ENCODE measurements around the gene DOCK3. TPM values are rescaled to one million over a fixed set of nuclear protein-coding genes. Genes with fewer than 3 reads are reported as not detected.
"Not testable (repeated sequence)": the region's sequence is repeated elsewhere in the genome, so short reads cannot be mapped to it uniquely, and the experiment has no call there.

Gene DOCK3
- total and polyA plus RNA-seq, 2 of the 4 experiments (the other 2 are of a cell fraction), result under 0.01 to 0.12 TPM

GRCh38 chr3:50932918-50933317, 258.2 kb downstream of the DOCK3 start:
- ATAC-seq (ENCODE audit: low read depth); BruUV-seq (replicated peaks); H4K20me1 ChIP-seq (ENCODE audit: insufficient read depth, low read length); H2AK9ac ChIP-seq (replicated peaks; ENCODE audit: low read depth, low read length, poor library complexity); H3K36me3 ChIP-seq (ENCODE audit: control insufficient read depth, insufficient read depth, low read length); H3K27ac ChIP-seq (ENCODE audit: insufficient read depth, low read length); H2AK5ac ChIP-seq (ENCODE audit: low read depth, low read length); H4K5ac ChIP-seq (ENCODE audit: low read depth, low read length); H3K9me1 ChIP-seq (ENCODE audit: insufficient read depth, low read length); H3K9ac ChIP-seq (ENCODE audit: low read depth, low read length); H3K4ac ChIP-seq (ENCODE audit: low read depth, low read length); H3K27me3 ChIP-seq (ENCODE audit: control insufficient read depth, insufficient read depth, low read length); CTCF ChIA-PET; H2BK20ac ChIP-seq (ENCODE audit: low read depth, low read length); H3K23ac ChIP-seq (ENCODE audit: low read depth, low read length); H2BK5ac ChIP-seq (ENCODE audit: low read depth, low read length, poor library complexity, severe bottlenecking); H3K4me3 ChIP-seq (ENCODE audit: insufficient read depth, low read depth, low read length); H3K79me1 ChIP-seq (ENCODE audit: low read depth in 1 of 2, low read length in 2 of 2); in situ Hi-C loops (cut with MboI; ENCODE audit: low sequenced_read_pairs); H2BK120ac ChIP-seq (ENCODE audit: low read depth, low read length); DNase-seq; H4K91ac ChIP-seq (ENCODE audit: insufficient read depth, low read depth, low read length); H2BK15ac ChIP-seq (ENCODE audit: low read depth, low read length); H3K14ac ChIP-seq (replicated peaks; ENCODE audit: low read depth, low read length); H3K18ac ChIP-seq (ENCODE audit: low read depth, low read length); intact Hi-C loops (cut with micrococcal nuclease); H2AFZ ChIP-seq (replicated peaks; ENCODE audit: low read length, poor library complexity); H3K9me3 ChIP-seq (ENCODE audit: control insufficient read depth, insufficient read depth, low read length); H3K4me2 ChIP-seq (ENCODE audit: low read depth, low read length); H3K4me1 ChIP-seq (ENCODE audit: control insufficient read depth, insufficient read depth, low read length); H3K56ac ChIP-seq (ENCODE audit: extremely low read depth, insufficient read depth, low read length); H4K8ac ChIP-seq (ENCODE audit: low read depth in 2 of 2, low read length in 2 of 2); dilution Hi-C loops (cut with HindIII; ENCODE audit: low sequenced_read_pairs, unreplicated experiment); POLR2A ChIA-PET (ENCODE audit: unreplicated experiment): not testable (repeated sequence)
- no CpG with 5 or more reads among the region's 2 CpGs for WGBS, 2 experiments (ENCODE audit: extremely low coverage in 2 of 2, insufficient read length in 1 of 2)

Measured in IMR-90 (cell line).